GM19324 (cell line): ENCODE results near the gene VAX1.

Experiments used
- ATAC-seq: cut with Tn5 transposase; IDR thresholded peaks from one replicate; pipeline ENCODE4 v1.9.1; 2021; ENCODE audit warnings: mild to moderate bottlenecking, moderate library complexity; ENCODE audit not compliant: unreplicated experiment, low FRiP score

The VAX1 gene

GRCh38 chr10:117164592-117165537 lies 26.8 kb upstream of the VAX1 start:
- ATAC-seq, result no peak

- ATAC-seq, result no peak
Observed at GRCh38 chr10:117163954-117164548, 26.0 kb upstream of the VAX1 start.

GRCh38 chr10:117163061-117163953 lies 25.2 kb upstream of the VAX1 start:
- ATAC-seq, result no peak

GRCh38 chr10:117162093-117163060 lies 24.3 kb upstream of the VAX1 start:
- ATAC-seq, result no peak

- ATAC-seq, result no peak
Observed at GRCh38 chr10:117161386-117162033, 23.4 kb upstream of the VAX1 start.

- ATAC-seq, result no peak
Observed at GRCh38 chr10:117160567-117160966, 22.5 kb upstream of the VAX1 start.

- ATAC-seq, result no peak
Observed at GRCh38 chr10:117159390-117159789, 21.3 kb upstream of the VAX1 start.

GRCh38 chr10:117158297-117158696 lies 20.2 kb upstream of the VAX1 start:
- no peak for ATAC-seq

GRCh38 chr10:117152668-117153067 lies 14.6 kb upstream of the VAX1 start:
- no peak for ATAC-seq

- ATAC-seq, result no peak
Observed at GRCh38 chr10:117148284-117148683, 10.2 kb upstream of the VAX1 start.

- ATAC-seq, result no peak
Observed at GRCh38 chr10:117145019-117145418, 6.9 kb upstream of the VAX1 start.

GRCh38 chr10:117143103-117143823 lies 5.2 kb upstream of the VAX1 start:
- no peak for ATAC-seq

- ATAC-seq, result no peak
Observed at GRCh38 chr10:117140525-117140902, 2.4 kb upstream of the VAX1 start.

- ATAC-seq, result no peak
Observed at GRCh38 chr10:117139581-117140524, 1.8 kb upstream of the VAX1 start.

GRCh38 chr10:117138838-117139580 lies 939 bp upstream of the VAX1 start:
- ATAC-seq, result no peak

- ATAC-seq, result no peak
Observed at GRCh38 chr10:117137031-117137910, 799 bp downstream of the VAX1 start.
